ENCODE results near the gene CACNA2D1. TPM values are rescaled to one million over a fixed set of nuclear protein-coding genes. Genes with fewer than 3 reads are reported as not detected.

The CACNA2D1 gene
- total RNA-seq, 1 experiment from 2014 or later, result 36.2 TPM

DNA sequence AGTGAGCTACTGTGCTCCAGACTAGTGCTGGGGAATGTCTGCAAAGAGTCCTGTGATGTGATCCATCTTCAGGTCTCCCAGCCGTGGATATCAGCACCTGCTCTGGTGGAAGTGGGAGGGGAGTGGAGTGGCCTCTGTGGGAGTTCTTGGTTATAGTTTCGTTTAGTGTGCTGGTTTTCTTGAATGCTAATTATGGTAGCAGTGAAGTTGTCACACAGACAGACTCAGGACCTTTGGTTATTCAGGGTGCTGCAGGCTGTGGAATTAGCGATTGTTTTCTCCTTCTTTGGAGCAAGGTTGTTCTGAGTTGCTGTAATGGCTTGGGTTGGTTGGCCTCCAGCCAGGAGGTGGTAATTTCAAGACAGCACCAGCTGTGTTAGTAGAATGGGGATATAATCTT, 541.0 kb downstream of the CACNA2D1 start:
- H3K27me3 ChIP-seq (ENCODE audit: insufficient read depth, low read length), result no peaks in the 10 kb centered on the region
- TF ChIP-seq, protein P1, sequence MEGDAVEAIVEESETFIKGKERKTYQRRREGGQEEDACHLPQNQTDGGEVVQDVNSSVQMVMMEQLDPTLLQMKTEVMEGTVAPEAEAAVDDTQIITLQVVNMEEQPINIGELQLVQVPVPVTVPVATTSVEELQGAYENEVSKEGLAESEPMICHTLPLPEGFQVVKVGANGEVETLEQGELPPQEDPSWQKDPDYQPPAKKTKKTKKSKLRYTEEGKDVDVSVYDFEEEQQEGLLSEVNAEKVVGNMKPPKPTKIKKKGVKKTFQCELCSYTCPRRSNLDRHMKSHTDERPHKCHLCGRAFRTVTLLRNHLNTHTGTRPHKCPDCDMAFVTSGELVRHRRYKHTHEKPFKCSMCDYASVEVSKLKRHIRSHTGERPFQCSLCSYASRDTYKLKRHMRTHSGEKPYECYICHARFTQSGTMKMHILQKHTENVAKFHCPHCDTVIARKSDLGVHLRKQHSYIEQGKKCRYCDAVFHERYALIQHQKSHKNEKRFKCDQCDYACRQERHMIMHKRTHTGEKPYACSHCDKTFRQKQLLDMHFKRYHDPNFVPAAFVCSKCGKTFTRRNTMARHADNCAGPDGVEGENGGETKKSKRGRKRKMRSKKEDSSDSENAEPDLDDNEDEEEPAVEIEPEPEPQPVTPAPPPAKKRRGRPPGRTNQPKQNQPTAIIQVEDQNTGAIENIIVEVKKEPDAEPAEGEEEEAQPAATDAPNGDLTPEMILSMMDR (conservative IDR thresholded peaks at IDR 0.05), result no peak
- H3K23ac ChIP-seq (ENCODE audit: insufficient read length, low read depth, low read length), result no peak overlapping the region
- no peak overlapping the region for H4K8ac ChIP-seq (replicated peaks; ENCODE audit: insufficient read length, low read depth, low read length)
- no peak overlapping the region for H3K18ac ChIP-seq (ENCODE audit: insufficient read length, low read depth, low read length)
- no peak overlapping the region for H3K9ac ChIP-seq (ENCODE audit: extremely low read depth, insufficient read length, low read length)
- no peak overlapping the region for H2AFZ ChIP-seq (ENCODE audit: low read length)
- H3K79me1 ChIP-seq (ENCODE audit: insufficient read depth, low read depth, low read length, poor library complexity, severe bottlenecking), result no peaks in the 10 kb centered on the region
- no peak overlapping the region for H2AK5ac ChIP-seq (ENCODE audit: insufficient read length, low read length)
- H4K5ac ChIP-seq (ENCODE audit: insufficient read length, low read depth, low read length), result no peak overlapping the region
- Mint-ChIP-seq H3K4me3 (no peak overlapping the region), H3K27ac (peak overlapping the region in 1 of 3 experiments; percentile 53; a peak in 1 of 7 replicates), H3K9me3 (peaks cover 15 to 21% of the 10 kb centered on the region in 2 experiments), H3K27me3 (ENCODE audit: low read depth) (no peaks in the 10 kb centered on the region), H3K4me1 (no peaks in the 10 kb centered on the region), H3K36me3 (ENCODE audit: insufficient read depth in 1 of 3, low read depth in 3 of 3) (peaks cover 0 to 16% (median 9%) of the 10 kb centered on the region in 3 experiments; a peak in 6 of 7 replicates)
- no peak overlapping the region for H2BK15ac ChIP-seq (ENCODE audit: low read depth, low read length)
- H3K4me2 ChIP-seq (ENCODE audit: insufficient read depth, insufficient read length, low read length), result no peak overlapping the region
- no peak overlapping the region for H3K14ac ChIP-seq (ENCODE audit: insufficient read depth, low read length)
- H4K91ac ChIP-seq (ENCODE audit: insufficient read length, low read depth, low read length), result no peak overlapping the region
- H2BK5ac ChIP-seq (ENCODE audit: insufficient read length, low read length), result no peak overlapping the region
- no CpG with 5 or more reads among the region's 3 CpGs for WGBS (ENCODE audit: extremely low coverage, insufficient read length, low lambda C conversion rate)
- H3K27ac ChIP-seq (ENCODE audit: insufficient read length, low read depth, low read length), result no peak overlapping the region
- H3K79me2 ChIP-seq (ENCODE audit: insufficient read depth, low read length), result no peaks in the 10 kb centered on the region
- no peaks in the 10 kb centered on the region for H4K20me1 ChIP-seq (ENCODE audit: control insufficient read depth, insufficient read depth, insufficient read length)
- H3K9me3 ChIP-seq (ENCODE audit: control insufficient read depth, low read depth, low read length), result no peaks in the 10 kb centered on the region
- H2BK12ac ChIP-seq (ENCODE audit: insufficient read length, low read depth, low read length), result no peak overlapping the region
- no peaks in the 10 kb centered on the region for H3K23me2 ChIP-seq (ENCODE audit: insufficient read length, low read depth, low read length, poor library complexity, severe bottlenecking)
- H3K4me1 ChIP-seq (ENCODE audit: insufficient read depth, low read length), result no peaks in the 10 kb centered on the region
- no peak overlapping the region for H3K56ac ChIP-seq (ENCODE audit: insufficient read length, low read depth, low read length)
- no peak overlapping the region for H3K4ac ChIP-seq (ENCODE audit: low read depth, low read length)
- H2BK20ac ChIP-seq (ENCODE audit: low read depth, low read length, poor library complexity, severe bottlenecking), result no peak overlapping the region
- H2BK120ac ChIP-seq (ENCODE audit: low read depth, low read length, poor library complexity, severe bottlenecking), result no peak overlapping the region
- no peak for DNase-seq
- no peak overlapping the region for H3T11ph ChIP-seq (ENCODE audit: low read length)
